Measurements from ENCODE around the gene YIPF7.

The YIPF7 gene

DNA sequence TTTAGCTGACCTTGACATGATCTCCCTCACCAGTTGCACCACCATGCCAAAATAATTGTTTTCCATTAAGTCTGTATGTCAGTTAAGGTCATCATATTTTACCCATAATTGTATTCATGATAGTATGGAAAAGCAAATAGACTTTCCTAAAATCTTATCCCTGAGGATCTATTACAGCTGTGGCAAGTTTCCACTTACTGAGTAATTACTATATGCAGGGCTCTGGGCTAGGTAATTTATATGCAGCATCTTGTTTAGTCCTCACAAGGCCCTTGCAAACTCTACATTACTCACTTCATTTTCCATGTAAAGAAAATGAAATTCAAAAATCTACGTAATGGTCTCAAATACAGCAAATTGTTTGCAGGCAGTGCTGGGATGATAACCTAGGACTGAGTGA is 34.8 kb downstream of the YIPF7 start:
- no peak for DNase-seq

DNA sequence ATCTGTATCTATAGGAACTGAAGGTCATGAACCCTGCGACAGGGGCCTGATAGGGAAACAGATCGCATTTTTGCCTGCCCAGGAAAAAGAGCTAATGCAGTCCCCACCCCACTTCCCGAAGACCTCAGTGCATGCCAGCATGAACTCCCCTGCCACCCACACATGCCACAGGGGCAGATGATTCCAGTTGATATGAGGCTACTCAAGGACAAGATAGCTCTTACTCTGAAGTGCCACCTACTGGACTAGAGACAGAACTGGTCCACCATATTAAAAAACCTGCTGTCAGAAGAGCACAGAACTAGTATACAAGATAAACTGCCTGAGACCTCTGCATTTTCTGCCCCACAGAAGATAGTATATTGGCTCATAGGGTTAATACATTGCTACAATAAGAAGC is 68.0 kb downstream of the YIPF7 start:
- DNase-seq, result no peak

GRCh38 chr4:44580231-44580630 is 71.2 kb downstream of the YIPF7 start:
- no peak for DNase-seq

DNA sequence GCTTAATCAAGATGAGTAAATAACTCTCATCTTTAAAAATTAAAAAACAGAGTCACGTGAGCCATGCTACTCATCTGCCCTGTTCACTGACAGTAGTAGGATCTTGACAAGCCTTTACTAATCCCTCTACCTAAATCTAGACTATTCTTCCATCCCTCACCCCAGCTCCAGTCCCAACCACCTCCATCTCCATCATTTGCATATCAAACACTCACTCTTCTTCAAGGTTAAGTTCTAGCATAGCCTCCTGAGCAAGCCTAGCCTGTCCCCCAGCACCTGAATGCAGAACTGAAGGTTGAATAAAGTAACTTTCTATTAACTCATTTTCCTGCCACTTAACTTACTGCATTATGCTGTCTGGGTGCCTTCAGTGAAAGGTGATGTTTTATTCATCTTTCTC is 72.5 kb downstream of the YIPF7 start:
- DNase-seq, result no peak

Measured in stimulated activated CD4-positive, alpha-beta T cell treated with anti-CD3 and anti-CD28 coated beads, Interleukin-2, amount 100 ng/mL, for 24 hours (primary cell).